Fibroblast of pulmonary artery (primary cell): ENCODE data around the gene OTC.
A peak's percentile ranks its signal among the peaks of the same experiment; 100 is the strongest.

Source experiments
- DNase-seq: peaks from one replicate; pipeline ENCODE4 v3.0.0-alpha.2; 2010; ENCODE audit warnings: low read depth
- H3K4me3 ChIP-seq: replicated peaks from 2 replicates; pipeline ENCODE4 v1.5.1; 2011; ENCODE audit warnings: low read depth, mild to moderate bottlenecking, control low read depth, low read length, moderate library complexity
- CTCF ChIP-seq: IDR thresholded peaks from 2 replicates; pipeline ENCODE4 v1.5.1; 2011; ENCODE audit warnings: mild to moderate bottlenecking, control low read depth, low read length, inconsistent platforms; ENCODE audit errors: missing control alignments

OTC gene

GRCh38 chrX:38403834-38404233 is 51.4 kb downstream of the OTC start:
- DNase-seq, result no peak
- no peak overlapping the region for H3K4me3 ChIP-seq
- no peak for TF ChIP-seq CTCF

GRCh38 chrX:38407126-38407525 is 54.7 kb downstream of the OTC start:
- no peak for TF ChIP-seq CTCF
- no peak for DNase-seq
- no peak overlapping the region for H3K4me3 ChIP-seq

DNA sequence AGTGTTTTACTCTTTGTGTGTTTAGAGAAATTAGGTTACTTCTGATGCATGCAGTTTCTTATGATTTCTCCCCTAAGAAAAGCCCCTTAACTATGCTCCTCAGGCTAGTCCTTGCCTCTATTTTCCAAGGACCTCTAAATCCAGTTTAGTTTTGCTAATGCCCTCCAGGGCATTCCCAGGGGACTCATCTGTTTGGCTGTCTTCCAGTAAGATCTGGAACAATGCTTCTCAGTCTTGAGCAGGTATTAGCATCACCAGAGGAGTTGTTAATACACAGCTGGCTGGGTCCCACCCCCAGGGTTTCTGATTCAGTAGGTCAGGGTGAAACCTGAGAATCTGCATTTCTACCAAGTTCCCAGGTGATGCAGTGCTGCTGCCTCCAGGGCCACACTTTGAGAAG is 56.9 kb downstream of the OTC start:
- H3K4me3 ChIP-seq, result no peak overlapping the region
- no peak for TF ChIP-seq CTCF
- DNase-seq, result no peak

- peak; percentile 11 for DNase-seq
- TF ChIP-seq CTCF, result no peak
- no peak overlapping the region for H3K4me3 ChIP-seq
Observed at GRCh38 chrX:38426785-38427184, 74.4 kb downstream of the OTC start.

DNA sequence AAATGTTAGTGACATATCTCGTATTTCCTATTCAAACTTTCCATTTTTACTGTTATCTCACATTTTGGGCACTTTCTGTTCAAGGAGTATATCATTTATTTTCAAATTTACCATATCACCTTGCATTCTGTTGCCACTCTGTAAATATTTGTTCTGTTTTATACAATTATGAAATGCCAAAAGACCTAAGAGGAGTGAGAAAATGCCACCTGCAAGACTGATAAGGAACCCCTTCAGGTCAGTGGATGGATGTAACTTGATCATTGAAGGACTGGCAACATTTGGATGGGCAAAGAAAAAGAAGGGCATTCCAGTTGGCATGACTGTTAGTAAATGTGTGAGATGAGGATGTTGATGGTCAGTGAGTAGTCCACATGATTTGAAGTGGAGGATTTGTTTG is 79.1 kb downstream of the OTC start:
- TF ChIP-seq CTCF, result no peak
- no peak overlapping the region for H3K4me3 ChIP-seq
- DNase-seq, result no peak

- no peak overlapping the region for H3K4me3 ChIP-seq
- TF ChIP-seq CTCF, result no peak
- DNase-seq, result no peak
Observed at GRCh38 chrX:38435130-38435529, 82.7 kb downstream of the OTC start.

DNA sequence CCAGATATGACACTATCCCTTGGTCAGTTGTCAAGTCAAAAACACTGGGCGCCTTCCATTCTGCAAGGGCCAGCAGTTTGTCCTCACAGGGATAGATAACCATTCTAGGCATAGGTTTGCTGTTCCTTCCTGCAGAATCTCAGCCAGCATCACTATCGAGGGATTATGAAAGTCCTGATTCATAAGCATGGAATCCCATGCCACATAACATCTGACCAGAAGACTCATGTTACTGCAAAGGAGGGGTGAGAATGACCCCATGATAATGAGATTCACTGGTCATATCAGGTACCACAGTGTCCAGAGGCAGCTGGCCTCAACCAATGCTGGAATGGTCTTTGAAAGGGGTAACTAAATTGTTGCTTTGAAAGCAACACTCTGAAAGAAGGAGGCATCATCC is 84.7 kb downstream of the OTC start:
- H3K4me3 ChIP-seq, result no peak overlapping the region
- DNase-seq, result no peak
- no peak for TF ChIP-seq CTCF
